Testis (tissue), 2 donors: ENCODE results near the gene SLC25A44.

Experiments
- CTCF ChIP-seq, 3 experiments: fragments of 450-650 bp in 2 of 3; fragments of 200-600 bp in 1 of 3; sonication (generic) in 1 of 3; IDR thresholded peaks; one replicate each; pipeline ENCODE4 v1.5.1; 2016 to 2019; ENCODE audit warnings: antibody characterized with exemption in 3 of 3, mild to moderate bottlenecking in 2 of 3, moderate library complexity in 1 of 3
- POLR2A ChIP-seq: fragments of 450-650 bp; IDR thresholded peaks from one replicate; pipeline ENCODE4 v1.6.1; 2017; ENCODE audit warnings: antibody characterized with exemption, mild to moderate bottlenecking, moderate library complexity

DNA sequence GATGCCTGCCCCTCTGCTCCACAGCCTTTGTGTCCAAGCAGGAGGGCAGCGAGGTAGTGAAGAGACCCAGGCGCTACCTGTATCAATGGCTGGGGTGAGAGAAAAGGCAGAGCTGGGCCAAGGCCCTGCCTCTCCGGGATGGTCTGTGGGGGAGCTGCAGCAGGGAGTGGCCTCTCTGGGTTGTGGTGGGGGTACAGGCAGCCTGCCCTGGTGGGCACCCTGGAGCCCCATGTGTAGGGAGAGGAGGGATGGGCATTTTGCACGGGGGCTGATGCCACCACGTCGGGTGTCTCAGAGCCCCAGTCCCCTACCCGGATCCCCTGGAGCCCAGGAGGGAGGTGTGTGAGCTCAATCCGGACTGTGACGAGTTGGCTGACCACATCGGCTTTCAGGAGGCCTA, 48.8 kb downstream of the SLC25A44 start:
- no peak for TF ChIP-seq CTCF (IDR thresholded peaks at IDR 0.05)
- TF ChIP-seq POLR2A = no peak
